HG02870 (cell line): ENCODE results near the gene PIGR.

Experiments used
- ATAC-seq: cut with Tn5 transposase; IDR thresholded peaks from one replicate; pipeline ENCODE4 v1.9.1; 2021; ENCODE audit warnings: mild to moderate bottlenecking, moderate library complexity; ENCODE audit not compliant: unreplicated experiment

PIGR gene

GRCh38 chr1:206892351-206892984, 53.8 kb downstream of the PIGR start:
- ATAC-seq: no peak

- no peak for ATAC-seq
These were observed 54.9 kb downstream of the PIGR start for GRCh38 chr1:206891412-206891811.

GRCh38 chr1:206890125-206891060, 55.9 kb downstream of the PIGR start:
- no peak for ATAC-seq

- ATAC-seq: no peak
These were observed 58.6 kb downstream of the PIGR start for GRCh38 chr1:206887701-206888100.

- no peak for ATAC-seq
These were observed 59.4 kb downstream of the PIGR start for GRCh38 chr1:206886831-206887230.

GRCh38 chr1:206885341-206886060, 60.8 kb downstream of the PIGR start:
- ATAC-seq: no peak

- no peak for ATAC-seq
These were observed 62.4 kb downstream of the PIGR start for GRCh38 chr1:206883876-206884275.

- ATAC-seq: no peak
These were observed 63.1 kb downstream of the PIGR start for GRCh38 chr1:206883160-206883559.

GRCh38 chr1:206882555-206882954, 63.7 kb downstream of the PIGR start:
- ATAC-seq: no peak

GRCh38 chr1:206880314-206880713, 66.0 kb downstream of the PIGR start:
- no peak for ATAC-seq
